ENCODE results near the gene SEMA3F. TPM values are rescaled to one million over a fixed set of nuclear protein-coding genes. Genes with fewer than 3 reads are reported as not detected.
A peak's percentile ranks its signal among the peaks of the same experiment; 100 is the strongest.

Gene SEMA3F
- total and polyA plus RNA-seq, 4 donors: 0.60 to 4.8 (median 2.1) TPM

DNA sequence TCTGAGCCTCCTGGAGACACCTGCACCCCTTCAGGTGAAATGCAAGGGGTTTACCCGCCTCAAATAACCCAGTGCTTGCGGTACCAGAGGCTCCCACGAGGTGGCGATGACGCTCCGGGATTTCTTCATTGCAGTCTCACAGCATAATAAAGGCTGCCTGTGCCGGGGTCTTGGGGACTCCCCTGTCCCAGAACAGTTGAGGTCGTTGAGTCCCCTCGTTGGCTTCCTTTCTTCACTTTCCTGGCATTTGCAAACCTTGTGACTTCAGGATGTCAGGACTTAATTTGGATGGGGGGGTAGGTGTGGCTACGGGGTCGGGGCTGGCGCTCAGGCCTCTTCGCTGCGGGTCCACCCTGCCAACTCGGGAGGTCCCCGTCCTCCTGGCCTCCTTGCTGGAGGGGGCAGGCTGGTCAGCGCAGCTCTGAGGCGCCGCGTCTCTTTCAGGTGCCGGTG lies 37.6 kb downstream of the SEMA3F start:
- no peak overlapping the region for H3K9ac ChIP-seq (ENCODE audit: low read depth in 1 of 2, low read length in 2 of 2)

More for the DNA sequence above, 37.6 kb downstream of the SEMA3F start:
- Histone ChIP-seq H3K27me3 (ENCODE audit: control insufficient read depth in 4 of 4, insufficient read depth in 4 of 4, low read length in 3 of 4) (no peaks in the 10 kb centered on the region), H3K36me3 (ENCODE audit: control insufficient read depth in 4 of 4, insufficient read depth in 3 of 4, low read depth in 1 of 4, low read length in 3 of 4) (no peaks in the 10 kb centered on the region), H3K9me3 (ENCODE audit: control insufficient read depth in 4 of 4, low read length in 3 of 4) (no peaks in the 10 kb centered on the region), H3K27ac (ENCODE audit: low read depth in 1 of 2, low read length in 2 of 2) (no peak overlapping the region), H3K4me1 (ENCODE audit: control insufficient read depth in 4 of 4, insufficient read depth in 4 of 4, low read length in 3 of 4) (peaks cover 13 to 57% (median 38%) of the 10 kb centered on the region in 4 donors), H3K4me3 (ENCODE audit: low read depth in 1 of 3, low read length in 3 of 3) (no peak overlapping the region)
- WGBS: 23% methylated on average over 21 of the region's 21 CpGs
- DNase-seq (ENCODE audit: low spot score): peak; percentile 84
- TF ChIP-seq, protein P1, sequence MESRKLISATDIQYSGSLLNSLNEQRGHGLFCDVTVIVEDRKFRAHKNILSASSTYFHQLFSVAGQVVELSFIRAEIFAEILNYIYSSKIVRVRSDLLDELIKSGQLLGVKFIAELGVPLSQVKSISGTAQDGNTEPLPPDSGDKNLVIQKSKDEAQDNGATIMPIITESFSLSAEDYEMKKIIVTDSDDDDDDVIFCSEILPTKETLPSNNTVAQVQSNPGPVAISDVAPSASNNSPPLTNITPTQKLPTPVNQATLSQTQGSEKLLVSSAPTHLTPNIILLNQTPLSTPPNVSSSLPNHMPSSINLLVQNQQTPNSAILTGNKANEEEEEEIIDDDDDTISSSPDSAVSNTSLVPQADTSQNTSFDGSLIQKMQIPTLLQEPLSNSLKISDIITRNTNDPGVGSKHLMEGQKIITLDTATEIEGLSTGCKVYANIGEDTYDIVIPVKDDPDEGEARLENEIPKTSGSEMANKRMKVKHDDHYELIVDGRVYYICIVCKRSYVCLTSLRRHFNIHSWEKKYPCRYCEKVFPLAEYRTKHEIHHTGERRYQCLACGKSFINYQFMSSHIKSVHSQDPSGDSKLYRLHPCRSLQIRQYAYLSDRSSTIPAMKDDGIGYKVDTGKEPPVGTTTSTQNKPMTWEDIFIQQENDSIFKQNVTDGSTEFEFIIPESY (IDR thresholded peaks at IDR 0.05): no peak
- no peak for TF ChIP-seq FOXA2 (IDR thresholded peaks at IDR 0.05)
- TF ChIP-seq, protein P2, sequence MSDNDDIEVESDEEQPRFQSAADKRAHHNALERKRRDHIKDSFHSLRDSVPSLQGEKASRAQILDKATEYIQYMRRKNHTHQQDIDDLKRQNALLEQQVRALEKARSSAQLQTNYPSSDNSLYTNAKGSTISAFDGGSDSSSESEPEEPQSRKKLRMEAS (IDR thresholded peaks at IDR 0.05): no peak
- TF ChIP-seq FOXA1 (IDR thresholded peaks at IDR 0.05): no peak
- no peak for TF ChIP-seq GABPA (IDR thresholded peaks at IDR 0.05 in 1 of 2, conservative IDR thresholded peaks at IDR 0.05 in 1 of 2)
- no peak for TF ChIP-seq HNF4A (conservative IDR thresholded peaks at IDR 0.05)
- no peak for TF ChIP-seq SP1 (IDR thresholded peaks at IDR 0.05)
- TF ChIP-seq, protein P3, sequence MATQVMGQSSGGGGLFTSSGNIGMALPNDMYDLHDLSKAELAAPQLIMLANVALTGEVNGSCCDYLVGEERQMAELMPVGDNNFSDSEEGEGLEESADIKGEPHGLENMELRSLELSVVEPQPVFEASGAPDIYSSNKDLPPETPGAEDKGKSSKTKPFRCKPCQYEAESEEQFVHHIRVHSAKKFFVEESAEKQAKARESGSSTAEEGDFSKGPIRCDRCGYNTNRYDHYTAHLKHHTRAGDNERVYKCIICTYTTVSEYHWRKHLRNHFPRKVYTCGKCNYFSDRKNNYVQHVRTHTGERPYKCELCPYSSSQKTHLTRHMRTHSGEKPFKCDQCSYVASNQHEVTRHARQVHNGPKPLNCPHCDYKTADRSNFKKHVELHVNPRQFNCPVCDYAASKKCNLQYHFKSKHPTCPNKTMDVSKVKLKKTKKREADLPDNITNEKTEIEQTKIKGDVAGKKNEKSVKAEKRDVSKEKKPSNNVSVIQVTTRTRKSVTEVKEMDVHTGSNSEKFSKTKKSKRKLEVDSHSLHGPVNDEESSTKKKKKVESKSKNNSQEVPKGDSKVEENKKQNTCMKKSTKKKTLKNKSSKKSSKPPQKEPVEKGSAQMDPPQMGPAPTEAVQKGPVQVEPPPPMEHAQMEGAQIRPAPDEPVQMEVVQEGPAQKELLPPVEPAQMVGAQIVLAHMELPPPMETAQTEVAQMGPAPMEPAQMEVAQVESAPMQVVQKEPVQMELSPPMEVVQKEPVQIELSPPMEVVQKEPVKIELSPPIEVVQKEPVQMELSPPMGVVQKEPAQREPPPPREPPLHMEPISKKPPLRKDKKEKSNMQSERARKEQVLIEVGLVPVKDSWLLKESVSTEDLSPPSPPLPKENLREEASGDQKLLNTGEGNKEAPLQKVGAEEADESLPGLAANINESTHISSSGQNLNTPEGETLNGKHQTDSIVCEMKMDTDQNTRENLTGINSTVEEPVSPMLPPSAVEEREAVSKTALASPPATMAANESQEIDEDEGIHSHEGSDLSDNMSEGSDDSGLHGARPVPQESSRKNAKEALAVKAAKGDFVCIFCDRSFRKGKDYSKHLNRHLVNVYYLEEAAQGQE (IDR thresholded peaks at IDR 0.05): no peak
- TF ChIP-seq RAD21 (IDR thresholded peaks at IDR 0.05): peak; percentile 97 to 98
- peak in 1 of 2 donors; percentile 6 for TF ChIP-seq RXRA (IDR thresholded peaks at IDR 0.05)
- no peak for TF ChIP-seq TAF1 (conservative IDR thresholded peaks at IDR 0.05)
- TF ChIP-seq JUND (IDR thresholded peaks at IDR 0.05): no peak
- TF ChIP-seq, protein P4, sequence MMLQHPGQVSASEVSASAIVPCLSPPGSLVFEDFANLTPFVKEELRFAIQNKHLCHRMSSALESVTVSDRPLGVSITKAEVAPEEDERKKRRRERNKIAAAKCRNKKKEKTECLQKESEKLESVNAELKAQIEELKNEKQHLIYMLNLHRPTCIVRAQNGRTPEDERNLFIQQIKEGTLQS (IDR thresholded peaks at IDR 0.05): no peak
- no peak for TF ChIP-seq EGR1 (IDR thresholded peaks at IDR 0.05; ENCODE audit: low read depth in 2 of 2)
- no peak for TF ChIP-seq YY1 (IDR thresholded peaks at IDR 0.05)
- no peak for TF ChIP-seq NR2F2 (IDR thresholded peaks at IDR 0.05)
- TF ChIP-seq HNF4G (IDR thresholded peaks at IDR 0.05): no peak
- TF ChIP-seq, protein P5, sequence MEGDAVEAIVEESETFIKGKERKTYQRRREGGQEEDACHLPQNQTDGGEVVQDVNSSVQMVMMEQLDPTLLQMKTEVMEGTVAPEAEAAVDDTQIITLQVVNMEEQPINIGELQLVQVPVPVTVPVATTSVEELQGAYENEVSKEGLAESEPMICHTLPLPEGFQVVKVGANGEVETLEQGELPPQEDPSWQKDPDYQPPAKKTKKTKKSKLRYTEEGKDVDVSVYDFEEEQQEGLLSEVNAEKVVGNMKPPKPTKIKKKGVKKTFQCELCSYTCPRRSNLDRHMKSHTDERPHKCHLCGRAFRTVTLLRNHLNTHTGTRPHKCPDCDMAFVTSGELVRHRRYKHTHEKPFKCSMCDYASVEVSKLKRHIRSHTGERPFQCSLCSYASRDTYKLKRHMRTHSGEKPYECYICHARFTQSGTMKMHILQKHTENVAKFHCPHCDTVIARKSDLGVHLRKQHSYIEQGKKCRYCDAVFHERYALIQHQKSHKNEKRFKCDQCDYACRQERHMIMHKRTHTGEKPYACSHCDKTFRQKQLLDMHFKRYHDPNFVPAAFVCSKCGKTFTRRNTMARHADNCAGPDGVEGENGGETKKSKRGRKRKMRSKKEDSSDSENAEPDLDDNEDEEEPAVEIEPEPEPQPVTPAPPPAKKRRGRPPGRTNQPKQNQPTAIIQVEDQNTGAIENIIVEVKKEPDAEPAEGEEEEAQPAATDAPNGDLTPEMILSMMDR (IDR thresholded peaks at IDR 0.05; ENCODE audit: low read depth, low read length, missing input control): peak; percentile 97

Data from liver (tissue), 9 donors.